ENCODE measurements around the gene ALDH1A3.

Gene ALDH1A3

DNA sequence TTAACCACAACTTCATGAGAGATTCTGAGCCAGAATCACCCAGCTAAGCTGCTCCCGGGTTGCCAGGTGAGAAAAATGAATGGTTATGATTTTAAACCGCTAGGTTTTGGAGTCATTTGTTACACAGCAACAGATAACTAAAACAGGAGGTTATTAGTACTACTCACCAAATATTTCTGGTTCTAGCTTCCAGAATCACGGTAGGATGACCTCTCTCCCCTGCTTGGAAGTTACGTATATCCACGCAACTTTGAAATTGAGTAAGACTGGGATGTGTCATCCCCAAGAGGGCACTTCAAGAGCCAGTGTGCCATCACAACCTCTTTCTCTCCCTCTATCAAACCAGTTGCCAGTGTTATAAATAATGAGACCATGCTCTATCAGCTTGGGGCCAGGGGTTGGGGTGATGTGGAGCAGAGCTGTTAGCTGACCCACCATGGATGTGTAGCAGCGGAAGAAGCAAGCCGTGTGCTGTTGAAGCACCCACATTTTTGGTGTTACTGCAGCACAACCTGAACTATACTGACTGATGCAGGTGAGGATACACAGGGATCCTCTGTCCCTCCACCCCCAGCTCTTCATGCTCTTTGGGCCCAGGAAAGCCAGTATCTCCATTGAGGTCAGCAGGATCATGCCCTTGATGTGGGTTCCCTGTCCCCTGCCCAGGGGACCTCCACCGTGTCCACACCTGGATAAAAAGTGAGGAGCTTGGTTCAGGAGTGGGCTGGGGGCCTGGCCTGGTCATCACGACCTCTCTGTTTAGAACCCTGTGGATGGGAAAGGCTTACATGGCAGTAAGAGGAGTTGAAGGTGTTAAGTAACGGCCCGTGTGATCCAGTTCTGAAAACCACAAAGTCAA is 19.4 kb upstream of the ALDH1A3 start:
- DNase-seq = no peak

DNA sequence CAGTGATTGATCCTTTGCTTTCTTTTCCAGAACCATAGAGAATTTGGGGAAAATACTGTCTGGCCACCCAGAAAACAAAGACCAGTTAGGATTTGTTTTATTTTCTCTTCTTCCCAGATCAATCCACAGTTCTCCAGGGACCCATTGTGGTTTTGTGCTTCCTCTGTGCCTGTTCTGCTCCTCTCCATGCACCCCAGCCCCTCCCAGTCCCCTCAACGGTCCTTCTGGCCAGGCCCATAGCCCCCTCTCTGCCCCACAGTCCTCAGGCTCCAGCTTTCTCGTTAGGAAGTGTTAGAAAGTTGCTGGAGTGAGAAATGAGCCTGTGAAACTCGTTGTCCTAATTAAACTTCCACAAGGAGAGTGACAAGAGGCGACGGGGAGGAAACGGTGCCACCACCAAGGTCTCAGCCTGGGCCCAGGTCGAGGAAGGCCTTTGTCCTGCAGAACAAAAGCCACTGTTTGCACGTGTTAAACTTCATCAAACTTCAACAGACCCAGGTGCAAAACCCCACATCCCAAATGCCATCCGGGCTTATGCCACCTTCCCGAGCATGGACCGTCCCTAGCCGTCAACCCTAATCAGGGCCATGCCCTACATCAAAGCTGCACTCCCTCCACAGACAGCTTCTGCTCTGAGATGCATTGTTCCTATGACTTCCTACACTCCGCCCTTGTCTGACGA is 18.7 kb upstream of the ALDH1A3 start:
- DNase-seq = no peak

DNA sequence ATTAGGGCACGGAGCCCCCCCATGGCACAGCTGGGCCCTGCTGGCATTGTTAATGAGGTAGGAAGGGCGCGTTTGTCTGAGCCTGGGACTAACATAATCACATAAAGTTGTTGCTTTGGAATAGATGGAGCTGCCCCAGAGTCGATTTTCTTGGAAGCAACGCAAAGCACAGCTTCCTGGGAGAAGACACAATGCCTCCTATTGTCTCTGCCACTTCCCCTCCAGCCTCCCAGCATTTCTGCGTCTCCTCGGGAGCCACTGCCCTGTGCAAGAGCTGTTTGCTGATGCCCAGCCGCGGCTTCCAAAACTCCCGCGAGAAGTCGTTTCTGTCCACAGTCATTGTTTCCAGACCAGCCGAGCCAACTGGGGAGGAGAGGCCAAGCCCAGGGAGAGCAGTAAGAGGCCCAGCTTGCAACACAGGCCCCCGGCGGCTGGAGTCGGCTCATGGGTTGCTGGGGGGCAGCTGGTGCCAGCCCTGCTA is 18.1 kb upstream of the ALDH1A3 start:
- no peak for DNase-seq

DNA sequence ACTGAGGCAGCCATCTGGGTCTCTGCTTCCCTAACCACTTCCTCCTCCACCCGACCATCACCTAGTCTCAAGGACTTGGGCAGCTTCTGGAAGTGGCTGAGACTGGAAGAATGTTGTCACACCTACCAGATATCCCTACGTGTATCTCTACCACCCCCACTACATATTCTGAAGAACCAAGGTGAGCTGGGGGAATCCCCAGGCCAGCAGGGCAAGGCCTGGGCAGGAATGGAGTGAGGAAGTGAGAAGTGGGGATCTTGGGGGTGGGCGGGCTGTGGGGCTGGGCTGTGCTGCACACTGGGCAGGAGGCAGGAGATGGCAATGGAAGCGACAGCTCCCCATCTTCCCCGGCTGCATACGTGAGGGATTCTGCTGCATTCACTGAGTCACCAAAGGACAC is 17.5 kb upstream of the ALDH1A3 start:
- DNase-seq = no peak

DNA sequence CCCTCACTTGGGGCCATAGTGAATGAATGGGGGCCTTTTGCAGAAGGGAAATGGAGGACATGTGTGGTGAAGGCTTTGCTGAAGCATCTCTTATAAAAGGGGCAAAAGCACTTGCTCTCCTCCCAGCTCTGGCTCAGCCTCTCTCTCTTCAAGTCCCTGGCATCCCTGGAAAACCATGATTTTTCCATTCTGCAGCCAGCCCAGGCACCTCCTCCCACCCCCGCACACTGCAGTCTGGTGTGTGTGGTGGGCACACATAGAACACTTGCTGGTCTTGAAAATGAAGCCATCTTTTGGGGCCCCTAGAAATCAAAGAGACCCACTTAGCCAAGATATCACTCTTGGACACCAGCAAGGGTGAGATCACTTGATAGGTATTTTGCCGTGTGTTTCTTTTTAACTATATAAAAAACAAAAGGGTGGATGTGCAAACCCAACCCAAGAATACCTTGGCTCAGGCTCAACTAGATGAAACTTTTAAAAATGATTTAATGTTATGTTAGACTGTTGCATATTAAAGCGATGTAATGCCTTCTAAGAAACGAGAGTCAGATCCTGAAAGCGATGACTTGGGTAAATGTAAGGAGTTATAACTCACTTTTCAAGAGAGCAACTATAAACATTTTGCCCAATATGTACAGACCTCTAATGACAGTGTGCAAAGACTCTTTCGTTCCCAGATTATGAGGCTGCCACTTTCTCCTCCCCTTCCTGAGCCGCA is 16.4 kb upstream of the ALDH1A3 start:
- no peak for DNase-seq

DNA sequence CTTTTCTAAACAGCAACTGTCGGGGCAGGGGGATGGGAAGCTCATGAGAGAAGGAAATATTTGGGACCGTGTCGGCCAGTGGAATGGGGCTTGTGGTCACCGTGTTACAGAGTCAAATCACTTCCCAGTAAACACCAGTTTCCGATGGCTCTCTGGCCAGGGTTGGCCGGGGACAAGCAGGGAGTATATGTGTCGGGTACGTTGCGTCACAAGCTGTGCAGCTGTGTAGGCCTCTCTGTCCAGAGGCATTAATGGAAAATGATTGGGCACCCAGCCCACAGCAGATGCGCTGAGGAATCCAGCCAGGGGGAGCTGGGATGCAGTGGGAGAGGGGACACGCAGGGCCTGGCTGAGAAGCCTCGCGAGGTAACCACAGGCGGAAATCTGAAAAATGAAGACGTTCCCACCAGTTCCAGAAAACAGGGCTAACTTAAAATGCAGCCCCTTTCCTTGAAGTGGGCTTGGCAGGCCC is 15.8 kb upstream of the ALDH1A3 start:
- DNase-seq = no peak

DNA sequence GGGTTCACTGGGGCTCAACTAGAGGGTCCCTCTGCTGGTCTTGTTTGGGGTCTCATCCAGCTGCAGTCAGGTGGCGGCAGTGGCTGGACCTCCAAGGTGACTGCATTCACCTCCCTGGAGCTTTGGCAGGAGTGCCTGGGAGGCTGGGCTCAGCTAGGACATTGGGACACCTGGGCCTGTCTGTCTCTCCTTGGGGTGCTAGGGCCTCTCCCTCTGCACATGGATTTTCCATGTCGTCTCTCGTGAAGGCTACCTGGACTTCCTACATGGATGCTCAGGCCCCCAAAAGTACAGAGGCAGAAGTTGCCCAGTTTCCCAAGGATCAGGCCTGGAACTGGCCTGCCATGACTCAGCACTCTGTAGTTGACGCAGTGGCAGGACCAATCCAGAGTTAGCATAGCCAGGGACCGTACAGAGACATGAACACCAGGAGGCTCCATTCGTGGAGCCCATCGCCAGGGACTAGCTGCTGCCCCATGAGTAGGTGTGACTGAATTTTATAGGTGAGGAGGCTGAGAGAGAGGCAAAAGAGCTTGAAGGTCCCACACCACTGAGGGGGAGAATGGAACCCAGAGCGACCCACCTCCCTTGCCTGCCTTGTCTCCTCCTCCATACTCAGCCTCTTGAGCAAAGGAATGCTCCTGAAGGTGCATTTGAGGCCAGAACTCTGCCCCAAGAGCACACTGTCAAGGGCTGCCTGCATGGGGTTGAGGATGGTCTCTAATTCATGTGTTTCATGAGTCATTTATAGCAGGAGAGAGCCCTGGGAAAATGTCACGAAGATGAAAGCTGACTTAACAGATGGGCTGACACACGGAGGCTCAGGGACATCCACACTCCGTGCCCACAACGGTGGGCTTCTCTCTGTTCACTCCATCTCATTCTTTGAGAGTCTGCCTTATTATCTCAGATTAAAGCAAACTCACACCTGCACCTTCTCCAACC is 13.0 kb upstream of the ALDH1A3 start:
- no peak for DNase-seq

DNA sequence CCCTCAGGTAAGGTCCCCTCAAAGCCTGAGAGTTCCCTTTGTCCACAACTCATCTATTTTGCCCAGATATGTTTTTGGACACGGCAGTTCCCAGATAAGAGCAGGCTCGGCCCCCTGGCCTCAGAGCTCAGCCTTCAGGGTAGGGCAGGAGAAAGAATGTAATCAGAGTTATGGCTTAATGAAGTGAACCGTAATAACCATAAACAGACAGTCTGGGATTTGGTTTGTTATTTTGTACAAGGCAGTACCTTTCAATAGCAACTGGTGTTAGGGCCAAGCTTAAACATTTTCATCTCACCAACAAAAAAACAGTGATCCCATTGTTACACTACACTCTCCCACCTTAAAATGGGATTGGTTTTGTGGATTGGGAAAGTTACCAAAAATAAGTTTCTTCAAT is 12.2 kb upstream of the ALDH1A3 start:
- no peak for DNase-seq

DNA sequence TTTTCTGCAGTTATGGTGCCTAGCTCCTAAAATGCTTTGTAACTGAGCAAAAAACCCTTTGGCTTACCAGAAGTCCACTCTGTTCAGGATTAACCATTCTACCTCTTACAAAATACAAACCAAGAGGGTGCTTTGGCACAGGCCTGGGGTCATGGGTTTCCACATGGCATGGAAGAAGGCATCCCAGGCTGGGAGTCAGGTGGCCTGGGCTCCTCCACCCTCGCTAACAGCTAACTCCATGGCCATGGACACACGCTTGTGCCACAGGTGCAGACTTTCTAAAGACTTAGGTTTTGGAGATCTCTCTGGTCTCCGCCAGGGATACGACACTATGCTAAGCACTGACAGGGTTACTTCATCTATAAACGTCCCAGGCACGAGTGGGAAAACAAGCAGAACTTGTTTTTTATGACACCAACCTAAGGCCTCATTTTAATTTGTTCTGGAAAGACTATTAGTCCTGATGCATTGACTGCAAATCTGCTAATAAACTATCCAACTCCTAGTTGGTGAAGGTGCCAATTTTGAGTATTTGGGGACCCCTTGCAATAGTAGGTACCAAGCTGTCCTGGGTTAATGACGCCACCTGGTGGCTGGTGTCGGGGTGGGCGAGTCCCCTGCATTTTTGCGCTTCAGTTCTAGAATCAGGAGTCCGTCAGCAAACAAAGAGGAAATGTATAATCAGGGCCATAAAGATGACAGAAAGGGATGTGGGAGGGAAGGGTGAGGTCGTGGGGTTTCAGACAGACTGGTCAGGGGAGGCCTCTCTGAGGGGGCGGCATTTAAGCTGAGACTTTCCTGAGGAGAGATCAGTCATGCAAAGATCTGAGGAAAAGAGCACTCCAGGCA is 10.3 kb upstream of the ALDH1A3 start:
- DNase-seq = no peak

DNA sequence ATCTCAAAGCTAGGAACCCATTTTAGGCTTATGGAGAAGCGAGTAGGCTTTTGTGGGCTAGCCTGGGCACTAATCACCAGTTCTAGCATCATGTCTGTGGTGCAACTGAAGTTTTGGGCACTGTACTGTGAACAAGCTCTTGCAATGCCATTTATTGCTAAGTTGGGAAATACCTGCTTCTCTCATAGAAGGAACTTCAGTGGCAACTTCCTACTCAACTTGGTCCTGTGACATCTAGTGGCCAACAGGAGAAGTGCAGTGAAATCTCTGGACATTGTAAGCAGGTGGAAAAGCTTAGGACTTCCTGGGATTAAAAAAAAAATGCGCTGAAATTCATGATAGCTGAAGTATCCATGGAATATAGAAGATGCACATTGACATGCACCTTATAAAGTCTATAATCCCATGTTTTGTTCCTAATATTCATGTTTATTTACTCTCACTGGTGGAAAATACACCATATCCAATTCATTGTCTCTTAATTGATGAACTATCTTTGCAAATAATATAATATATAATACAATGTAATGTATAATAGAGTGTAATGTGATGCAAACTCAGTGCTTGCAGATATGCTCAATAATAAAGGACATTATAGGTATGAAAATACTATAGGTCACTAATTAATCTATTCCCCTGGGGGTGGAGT is 6.5 kb upstream of the ALDH1A3 start:
- no peak for DNase-seq

DNA sequence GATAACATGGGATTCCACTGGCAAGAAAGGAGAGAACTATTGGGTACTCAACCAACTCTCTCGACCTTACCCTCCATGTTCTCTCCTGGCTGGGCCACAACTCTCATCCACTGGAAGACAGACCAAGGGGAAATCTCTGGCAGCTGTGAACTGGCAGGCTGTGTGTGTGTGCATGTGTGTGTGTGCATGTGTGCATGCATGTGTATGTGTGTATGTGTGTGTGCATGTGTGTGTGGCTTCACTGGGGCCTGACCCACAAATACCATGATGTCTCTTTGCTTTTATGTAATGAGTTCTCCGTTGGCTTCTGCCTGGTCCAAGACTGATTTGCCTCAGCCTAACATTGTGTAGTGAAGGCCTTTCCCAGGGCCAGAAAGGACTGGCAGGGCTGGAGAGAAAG is 4.1 kb upstream of the ALDH1A3 start:
- no peak for DNase-seq

DNA sequence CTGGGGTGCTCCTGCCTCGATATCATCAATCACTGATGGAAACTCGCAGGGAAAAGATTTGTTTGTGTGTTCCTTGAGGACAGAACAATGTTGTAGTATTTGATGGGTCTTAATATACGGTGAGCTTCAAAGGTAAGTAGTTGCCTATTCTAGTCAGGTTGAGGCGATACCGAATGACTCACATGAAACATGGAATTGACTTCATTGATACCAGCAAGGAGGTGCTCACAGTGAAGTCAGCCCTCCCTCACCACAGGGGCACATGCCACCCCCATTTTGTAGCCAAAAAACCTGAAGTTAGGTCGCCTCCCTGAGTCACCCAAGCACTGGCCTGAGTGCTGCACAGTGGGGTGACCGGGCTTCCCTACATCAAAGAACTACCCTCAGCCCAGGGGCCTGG is 3.7 kb upstream of the ALDH1A3 start:
- no peak for DNase-seq

DNA sequence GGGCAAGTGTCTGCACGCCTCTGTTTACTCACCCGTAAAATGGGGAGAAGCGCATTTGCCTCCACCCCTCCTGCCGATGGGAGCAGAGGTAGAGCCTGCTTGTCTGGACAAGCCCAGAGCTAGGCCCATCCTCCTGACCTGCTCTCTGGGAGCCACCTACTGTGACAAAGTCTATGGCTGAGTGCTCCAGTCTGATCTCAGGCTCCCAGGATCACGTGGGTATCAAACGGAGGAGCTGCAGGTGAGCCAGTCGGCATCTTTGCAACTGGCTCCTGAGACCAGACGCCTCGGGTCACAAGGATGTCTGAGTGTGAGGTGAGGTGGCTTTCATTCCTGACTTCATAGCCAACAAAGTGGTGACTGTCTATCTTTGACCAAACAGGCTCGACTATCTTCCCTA is 2.1 kb upstream of the ALDH1A3 start:
- no peak for DNase-seq

DNA sequence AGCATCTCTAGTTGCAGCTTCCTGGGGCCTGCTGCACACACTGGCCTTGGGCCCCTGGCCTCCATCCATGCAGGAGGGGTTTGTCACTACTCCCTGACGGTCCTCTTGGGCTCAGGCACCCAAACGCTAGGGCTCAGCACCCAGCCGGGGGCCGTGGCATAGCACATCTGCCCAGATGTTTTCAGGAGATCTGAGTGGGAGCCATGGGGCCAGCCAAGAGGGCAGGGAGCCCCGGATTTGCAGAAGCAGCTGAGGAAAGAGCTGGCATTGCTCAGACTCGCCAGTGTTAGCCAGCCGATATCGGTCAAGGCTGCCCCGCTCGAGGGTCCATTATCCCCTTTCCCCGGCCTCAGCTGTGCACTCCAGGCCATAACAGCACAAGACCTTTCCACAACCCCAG is 1.5 kb upstream of the ALDH1A3 start:
- DNase-seq = no peak

DNA sequence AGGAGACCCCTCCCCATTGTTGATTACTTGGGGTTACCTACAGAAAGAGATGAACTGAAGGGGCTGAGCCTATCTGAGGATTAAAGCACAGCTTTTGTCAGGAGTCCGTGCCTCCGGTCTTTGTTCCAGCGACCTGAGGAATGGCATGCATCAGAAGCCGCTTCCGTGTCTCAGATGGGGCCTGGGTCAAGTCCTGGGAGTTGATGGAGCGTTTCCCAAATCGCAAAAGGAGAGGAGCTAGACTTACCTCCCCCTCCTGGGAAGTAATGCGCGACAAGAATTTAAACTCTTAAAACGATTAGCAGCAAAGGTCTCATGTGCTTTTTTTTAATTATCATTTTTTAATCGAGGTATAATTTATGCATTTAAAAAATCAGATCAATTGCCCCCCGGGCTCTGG is 983 bp upstream of the ALDH1A3 start:
- no peak for DNase-seq

DNA sequence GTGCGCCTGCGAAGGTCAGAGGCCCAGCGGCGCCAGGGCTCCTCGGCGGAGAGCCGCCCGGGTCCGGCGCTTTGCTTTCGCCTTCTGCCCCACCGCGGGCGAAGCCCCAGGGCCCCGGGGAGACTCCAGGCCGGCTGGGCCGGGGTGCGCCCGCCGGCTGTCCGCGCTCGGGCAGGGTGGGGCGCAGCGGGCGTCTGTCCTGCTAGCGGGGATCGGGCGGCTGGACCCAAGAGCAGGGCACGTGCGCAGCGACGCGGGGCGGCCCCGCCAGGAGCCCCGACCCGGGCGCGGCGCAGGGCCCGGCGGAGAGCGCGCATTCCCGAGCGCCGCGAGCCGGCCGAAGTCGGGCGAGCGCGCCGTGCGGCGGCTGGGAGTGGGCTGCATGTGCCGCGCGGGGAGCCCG is 569 bp upstream of the ALDH1A3 start:
- no peak for DNase-seq

DNA sequence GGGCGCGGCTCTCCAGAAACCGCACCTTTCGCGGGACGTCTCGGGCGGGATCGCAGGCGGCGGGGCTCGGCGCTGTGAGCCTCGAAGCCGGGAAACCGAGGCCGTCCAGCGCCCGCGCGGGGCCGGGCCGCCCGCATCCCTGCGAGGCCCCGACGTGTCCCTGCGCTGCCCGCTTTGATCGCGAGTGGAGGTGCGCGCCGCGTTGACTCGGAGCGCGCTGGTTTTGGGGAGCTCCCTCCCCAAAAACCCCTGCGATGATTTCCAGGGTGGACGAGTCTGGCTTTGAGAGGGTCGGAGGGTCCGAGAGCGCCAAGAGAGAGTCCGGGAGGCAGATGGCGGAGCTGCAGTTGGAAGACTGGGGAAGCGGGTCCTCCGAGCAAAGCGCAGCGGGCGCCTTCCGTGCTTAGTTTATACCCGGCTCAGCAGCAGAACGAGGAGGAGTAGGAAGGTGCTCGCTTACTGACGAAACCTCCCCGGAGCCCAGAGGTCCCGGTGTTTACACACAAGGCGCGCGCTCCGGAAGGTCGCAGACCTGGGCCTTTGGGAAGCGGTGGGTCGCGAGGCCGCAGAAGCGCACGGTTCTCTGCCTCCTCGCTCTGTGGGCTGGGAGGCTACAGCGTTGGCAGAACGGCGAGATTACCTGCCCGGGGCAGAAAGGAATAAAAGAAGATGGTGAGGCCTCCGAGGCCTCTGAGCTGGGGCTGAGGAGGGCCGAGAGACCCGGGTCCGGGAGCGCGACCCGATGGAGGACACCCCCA is 687 bp downstream of the ALDH1A3 start:
- DNase-seq = no peak

DNA sequence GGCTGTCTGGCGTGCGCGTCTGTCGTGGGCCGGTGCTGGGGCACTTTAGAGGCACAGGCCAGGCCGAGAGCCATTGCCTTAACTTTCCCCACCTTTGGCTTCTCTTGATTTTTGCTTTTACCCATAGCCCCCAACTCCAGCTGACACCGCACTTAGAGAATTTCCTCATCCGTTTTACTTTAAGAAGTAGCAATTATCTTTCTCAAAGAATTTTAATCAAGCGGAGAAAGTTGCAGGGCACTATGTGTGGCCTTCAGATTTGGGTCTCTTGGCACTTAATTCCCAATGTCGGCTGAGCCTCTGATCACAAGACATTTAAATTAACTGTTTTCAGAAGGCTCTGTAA is 1.2 kb downstream of the ALDH1A3 start:
- DNase-seq = no peak

DNA sequence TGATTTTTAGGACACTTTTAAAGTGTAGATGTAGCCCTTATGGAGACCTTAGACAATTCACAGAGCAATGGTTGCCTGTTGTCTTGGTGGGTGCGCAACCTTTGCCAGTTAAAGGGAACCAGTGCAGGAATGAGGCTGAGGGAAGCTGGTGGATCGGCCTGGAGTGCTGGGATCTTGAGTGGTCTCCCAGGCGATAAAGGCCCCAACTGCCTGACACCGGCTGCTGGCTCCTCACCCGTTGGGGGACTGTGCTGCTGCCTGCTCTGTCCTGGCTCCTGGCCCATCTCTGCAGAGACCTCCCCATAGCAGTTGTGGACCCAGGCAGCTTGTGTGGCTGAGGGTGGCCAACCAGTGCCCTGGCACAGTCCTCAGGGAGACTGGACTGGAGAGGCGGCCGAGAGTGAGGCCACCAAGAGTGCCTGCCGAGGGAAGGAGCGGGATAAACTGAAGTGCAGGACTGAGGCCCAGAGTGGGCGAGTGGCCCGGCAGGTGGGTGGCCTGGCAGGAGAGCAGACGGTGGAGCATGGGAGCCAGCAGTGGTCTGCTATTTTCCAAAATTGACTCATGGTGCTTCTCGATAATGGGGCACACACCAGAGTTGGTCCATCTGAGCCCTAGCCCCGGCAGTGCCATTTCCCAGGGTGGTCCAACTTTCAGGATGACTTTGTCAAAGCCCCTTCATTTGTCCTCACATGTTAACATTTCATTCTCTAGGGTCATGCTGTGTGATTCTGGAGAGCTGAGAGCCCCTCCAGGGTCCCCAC is 2.1 kb downstream of the ALDH1A3 start:
- DNase-seq = no peak

DNA sequence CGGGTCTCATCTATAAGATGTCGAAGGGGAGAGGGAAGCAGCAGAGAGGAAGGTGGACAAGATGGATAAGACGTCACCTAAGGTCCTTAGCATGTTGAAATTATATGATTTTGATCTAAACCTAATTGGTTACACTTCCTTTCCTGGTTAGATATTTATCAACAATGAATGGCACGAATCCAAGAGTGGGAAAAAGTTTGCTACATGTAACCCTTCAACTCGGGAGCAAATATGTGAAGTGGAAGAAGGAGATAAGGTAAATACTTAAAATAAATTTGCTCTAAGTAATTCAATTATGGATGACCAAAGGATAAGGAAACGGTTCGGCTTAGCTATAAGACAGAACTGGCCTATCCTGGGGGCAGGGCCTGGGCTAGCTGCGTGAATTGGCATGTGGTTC is 5.5 kb downstream of the ALDH1A3 start:
- DNase-seq = no peak

Measured in activated CD4-positive, CD25-positive, alpha-beta regulatory T cell (primary cell).